D721Med (cell line): ENCODE results near the gene UPK3A.

ENCODE experiments used
- DNase-seq: peaks from one replicate; pipeline ENCODE4 v3.0.0; 2011; ENCODE audit warnings: low spot score; ENCODE audit not compliant: insufficient read length
- FAIRE-seq: peaks from 2 replicates; lab custom pipeline; 2011; peaks lifted over from hg19 to GRCh38; lab: Jason Lieb, UNC
- TF ChIP-seq, protein P1 (sequence below): IDR thresholded peaks from 2 replicates; pipeline ENCODE4 v1.5.1; 2012; ENCODE audit warnings: mild to moderate bottlenecking, control low read depth; ENCODE audit not compliant: insufficient read depth; ENCODE audit errors: missing control alignments

The UPK3A gene

DNA sequence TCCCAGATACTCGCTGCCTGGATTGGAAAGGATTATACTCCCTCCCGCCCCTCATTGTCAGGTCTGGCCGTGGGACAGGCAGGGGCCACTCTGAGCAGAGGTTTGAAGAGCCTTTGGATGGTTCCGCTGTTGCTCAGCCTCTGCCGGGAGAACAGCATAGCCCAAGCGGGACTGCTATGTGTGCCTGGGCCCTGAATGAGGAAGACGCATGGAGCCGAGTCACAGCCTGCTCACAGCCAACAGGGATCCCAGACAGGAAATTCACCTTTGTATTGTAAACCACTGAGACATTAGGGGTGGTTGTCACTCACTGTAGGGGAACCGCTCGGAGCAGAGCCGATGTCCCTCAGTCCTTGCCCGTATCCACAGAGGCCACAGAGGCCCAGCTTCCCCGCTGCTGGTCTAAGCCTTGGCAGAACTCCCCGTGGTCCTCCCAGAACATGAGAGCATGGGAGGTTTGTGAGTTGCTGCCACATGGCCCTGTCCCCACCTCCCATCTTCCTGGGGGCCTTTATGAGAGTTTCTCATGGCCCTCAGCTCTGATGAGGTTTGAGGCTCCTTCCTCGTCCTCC is 14.3 kb downstream of the UPK3A start:
- TF ChIP-seq, protein P1, sequence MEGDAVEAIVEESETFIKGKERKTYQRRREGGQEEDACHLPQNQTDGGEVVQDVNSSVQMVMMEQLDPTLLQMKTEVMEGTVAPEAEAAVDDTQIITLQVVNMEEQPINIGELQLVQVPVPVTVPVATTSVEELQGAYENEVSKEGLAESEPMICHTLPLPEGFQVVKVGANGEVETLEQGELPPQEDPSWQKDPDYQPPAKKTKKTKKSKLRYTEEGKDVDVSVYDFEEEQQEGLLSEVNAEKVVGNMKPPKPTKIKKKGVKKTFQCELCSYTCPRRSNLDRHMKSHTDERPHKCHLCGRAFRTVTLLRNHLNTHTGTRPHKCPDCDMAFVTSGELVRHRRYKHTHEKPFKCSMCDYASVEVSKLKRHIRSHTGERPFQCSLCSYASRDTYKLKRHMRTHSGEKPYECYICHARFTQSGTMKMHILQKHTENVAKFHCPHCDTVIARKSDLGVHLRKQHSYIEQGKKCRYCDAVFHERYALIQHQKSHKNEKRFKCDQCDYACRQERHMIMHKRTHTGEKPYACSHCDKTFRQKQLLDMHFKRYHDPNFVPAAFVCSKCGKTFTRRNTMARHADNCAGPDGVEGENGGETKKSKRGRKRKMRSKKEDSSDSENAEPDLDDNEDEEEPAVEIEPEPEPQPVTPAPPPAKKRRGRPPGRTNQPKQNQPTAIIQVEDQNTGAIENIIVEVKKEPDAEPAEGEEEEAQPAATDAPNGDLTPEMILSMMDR, result no peak
- no peak for DNase-seq
- FAIRE-seq, result no peak

- FAIRE-seq (no peak), DNase-seq (no peak)
- TF ChIP-seq, protein P1, result no peak
Measured at GRCh38 chr22:45302751-45303150, 18.0 kb downstream of the UPK3A start.

GRCh38 chr22:45303181-45303580 is 18.4 kb downstream of the UPK3A start:
- TF ChIP-seq, protein P1, result no peak
- DNase-seq (no peak), FAIRE-seq (no peak)

- FAIRE-seq, result no peak
- TF ChIP-seq, protein P1, result no peak
- no peak for DNase-seq
Measured at GRCh38 chr22:45304971-45305370, 20.2 kb downstream of the UPK3A start.

GRCh38 chr22:45305456-45306075 is 20.8 kb downstream of the UPK3A start:
- DNase-seq (no peak), FAIRE-seq (no peak)
- TF ChIP-seq, protein P1, result no peak

GRCh38 chr22:45306139-45306538 is 21.4 kb downstream of the UPK3A start:
- no peak for FAIRE-seq
- DNase-seq, result no peak
- TF ChIP-seq, protein P1, result no peak

DNA sequence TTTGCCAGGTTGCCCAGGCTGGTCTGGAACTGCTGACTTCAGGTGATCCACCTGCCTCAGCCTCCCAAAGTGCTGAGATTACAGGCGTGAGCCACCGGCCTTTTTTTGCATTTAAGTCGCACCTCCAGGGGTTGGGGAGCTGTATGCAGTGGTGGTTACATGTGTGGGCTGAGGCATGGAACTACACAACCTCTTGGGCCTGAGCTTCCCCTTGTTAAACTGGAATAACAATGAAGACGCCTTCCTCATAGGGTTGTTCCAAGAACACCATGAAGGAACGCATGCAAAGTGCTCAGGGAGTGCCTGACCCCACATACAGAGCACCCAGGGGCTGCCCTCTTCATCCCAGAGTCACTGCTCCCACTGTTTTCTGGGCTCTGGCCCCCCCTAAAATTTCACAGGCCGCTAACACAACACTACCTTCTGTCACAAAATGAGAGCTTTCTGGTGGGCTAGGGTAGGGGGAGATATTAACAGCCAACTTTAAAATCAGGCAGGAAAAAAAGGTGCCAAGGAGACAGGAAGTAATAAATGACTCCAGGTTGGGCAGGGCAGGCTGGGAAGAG is 23.7 kb downstream of the UPK3A start:
- TF ChIP-seq, protein P1, result no peak
- FAIRE-seq, result no peak
- no peak for DNase-seq
